Adrenal gland (tissue), 5 donors: ENCODE measurements around the gene TCF4.

ENCODE experiments used
- POLR2A ChIP-seq, 2 donors: fragments of 450-650 bp; IDR thresholded peaks; one replicate each; pipeline ENCODE4 v1.6.1; 2017; ENCODE audit warnings: antibody characterized with exemption in 2 of 2, mild to moderate bottlenecking in 2 of 2, moderate library complexity in 1 of 2
- TF ChIP-seq, protein P1 (sequence below), 6 experiments: fragments of 450-650 bp in 4 of 6; fragments of 200-600 bp in 2 of 6; sonication (generic) in 1 of 6; IDR thresholded peaks; 1 replicate in 5 of 6; 2 replicates in 1 of 6; pipeline versions ENCODE4 v1.5.1 to v1.8.0; 2016 to 2021; ENCODE audit warnings: antibody characterized with exemption in 6 of 6, mild to moderate bottlenecking in 2 of 6, moderate library complexity in 1 of 6
- donor health status: DM: no; HTN: no; CAD: no.

- TF ChIP-seq POLR2A (IDR thresholded peaks at IDR 0.05): no peak
- TF ChIP-seq, protein P1, sequence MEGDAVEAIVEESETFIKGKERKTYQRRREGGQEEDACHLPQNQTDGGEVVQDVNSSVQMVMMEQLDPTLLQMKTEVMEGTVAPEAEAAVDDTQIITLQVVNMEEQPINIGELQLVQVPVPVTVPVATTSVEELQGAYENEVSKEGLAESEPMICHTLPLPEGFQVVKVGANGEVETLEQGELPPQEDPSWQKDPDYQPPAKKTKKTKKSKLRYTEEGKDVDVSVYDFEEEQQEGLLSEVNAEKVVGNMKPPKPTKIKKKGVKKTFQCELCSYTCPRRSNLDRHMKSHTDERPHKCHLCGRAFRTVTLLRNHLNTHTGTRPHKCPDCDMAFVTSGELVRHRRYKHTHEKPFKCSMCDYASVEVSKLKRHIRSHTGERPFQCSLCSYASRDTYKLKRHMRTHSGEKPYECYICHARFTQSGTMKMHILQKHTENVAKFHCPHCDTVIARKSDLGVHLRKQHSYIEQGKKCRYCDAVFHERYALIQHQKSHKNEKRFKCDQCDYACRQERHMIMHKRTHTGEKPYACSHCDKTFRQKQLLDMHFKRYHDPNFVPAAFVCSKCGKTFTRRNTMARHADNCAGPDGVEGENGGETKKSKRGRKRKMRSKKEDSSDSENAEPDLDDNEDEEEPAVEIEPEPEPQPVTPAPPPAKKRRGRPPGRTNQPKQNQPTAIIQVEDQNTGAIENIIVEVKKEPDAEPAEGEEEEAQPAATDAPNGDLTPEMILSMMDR (IDR thresholded peaks at IDR 0.05): no peak
Measured at GRCh38 chr18:55250768-55251173, 337.2 kb downstream of the TCF4 start.
